Stomach (tissue), 4 donors: ENCODE results near the gene APOL3.

Experiments
- EP300 ChIP-seq: sonication (generic); formaldehyde crosslinking; IDR thresholded peaks from one replicate; pipeline ENCODE4 v1.6.1; 2017; ENCODE audit warnings: antibody characterized with exemption
- TF ChIP-seq, protein P1 (sequence below), 7 experiments: fragments of 450-650 bp in 4 of 7; fragments of 200-600 bp in 3 of 7; sonication (generic) in 3 of 7; IDR thresholded peaks; one replicate each; pipeline ENCODE4 v1.5.1; 2016 to 2019; ENCODE audit warnings: antibody characterized with exemption in 7 of 7, control low read depth in 2 of 7, mild to moderate bottlenecking in 1 of 7

DNA sequence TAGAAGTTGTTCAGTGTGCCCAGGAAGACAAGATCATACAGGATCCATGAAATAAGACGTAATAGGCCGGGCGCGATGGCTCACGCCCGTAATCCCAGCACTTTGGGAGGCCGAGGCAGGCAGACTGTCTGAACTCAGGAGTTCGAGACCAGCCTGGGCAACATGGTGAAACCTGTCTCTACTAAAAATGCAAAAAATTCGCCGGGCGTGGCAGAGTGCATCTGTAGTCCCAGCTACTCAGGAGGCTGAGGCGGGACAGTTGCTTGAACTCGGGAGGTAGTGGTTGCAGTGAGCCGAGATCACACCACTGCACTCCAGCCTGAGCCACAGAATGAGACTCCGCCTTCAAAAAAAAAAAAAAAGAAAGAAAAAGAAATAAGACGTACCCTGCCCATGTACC is 56.7 kb downstream of the APOL3 start:
- TF ChIP-seq, protein P1, sequence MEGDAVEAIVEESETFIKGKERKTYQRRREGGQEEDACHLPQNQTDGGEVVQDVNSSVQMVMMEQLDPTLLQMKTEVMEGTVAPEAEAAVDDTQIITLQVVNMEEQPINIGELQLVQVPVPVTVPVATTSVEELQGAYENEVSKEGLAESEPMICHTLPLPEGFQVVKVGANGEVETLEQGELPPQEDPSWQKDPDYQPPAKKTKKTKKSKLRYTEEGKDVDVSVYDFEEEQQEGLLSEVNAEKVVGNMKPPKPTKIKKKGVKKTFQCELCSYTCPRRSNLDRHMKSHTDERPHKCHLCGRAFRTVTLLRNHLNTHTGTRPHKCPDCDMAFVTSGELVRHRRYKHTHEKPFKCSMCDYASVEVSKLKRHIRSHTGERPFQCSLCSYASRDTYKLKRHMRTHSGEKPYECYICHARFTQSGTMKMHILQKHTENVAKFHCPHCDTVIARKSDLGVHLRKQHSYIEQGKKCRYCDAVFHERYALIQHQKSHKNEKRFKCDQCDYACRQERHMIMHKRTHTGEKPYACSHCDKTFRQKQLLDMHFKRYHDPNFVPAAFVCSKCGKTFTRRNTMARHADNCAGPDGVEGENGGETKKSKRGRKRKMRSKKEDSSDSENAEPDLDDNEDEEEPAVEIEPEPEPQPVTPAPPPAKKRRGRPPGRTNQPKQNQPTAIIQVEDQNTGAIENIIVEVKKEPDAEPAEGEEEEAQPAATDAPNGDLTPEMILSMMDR (IDR thresholded peaks at IDR 0.05), result no peak
- no peak for TF ChIP-seq EP300
